ENCODE measurements around the gene HCCS. TPM values are rescaled to one million over a fixed set of nuclear protein-coding genes. Genes with fewer than 3 reads are reported as not detected.

The HCCS gene
- total RNA-seq, 1 donor from 2014 or later, result 17.9 TPM

DNA sequence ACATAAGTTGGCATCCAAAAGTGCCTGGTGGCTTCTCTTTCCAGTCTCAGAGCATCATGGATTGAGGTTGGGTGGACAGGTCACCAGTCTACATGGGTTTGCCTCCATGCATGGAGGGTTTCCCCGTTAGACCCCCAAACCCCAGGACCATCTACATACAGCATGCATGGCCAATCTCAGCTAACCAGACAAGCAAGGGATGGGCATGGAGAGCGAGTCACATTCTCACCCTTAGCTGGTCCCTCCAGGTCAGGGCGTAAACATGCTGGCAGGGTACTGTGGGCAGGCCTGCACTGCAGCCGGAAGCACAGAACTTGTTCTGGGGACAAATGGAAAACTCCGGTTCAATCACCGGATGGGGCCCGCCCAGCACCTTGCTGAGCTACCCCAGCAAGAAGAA, 37.3 kb downstream of the HCCS start:
- Mint-ChIP-seq H3K4me1 (peaks cover 19% of the 10 kb centered on the region), H3K4me3 (no peak overlapping the region)
- TF ChIP-seq, protein P1, sequence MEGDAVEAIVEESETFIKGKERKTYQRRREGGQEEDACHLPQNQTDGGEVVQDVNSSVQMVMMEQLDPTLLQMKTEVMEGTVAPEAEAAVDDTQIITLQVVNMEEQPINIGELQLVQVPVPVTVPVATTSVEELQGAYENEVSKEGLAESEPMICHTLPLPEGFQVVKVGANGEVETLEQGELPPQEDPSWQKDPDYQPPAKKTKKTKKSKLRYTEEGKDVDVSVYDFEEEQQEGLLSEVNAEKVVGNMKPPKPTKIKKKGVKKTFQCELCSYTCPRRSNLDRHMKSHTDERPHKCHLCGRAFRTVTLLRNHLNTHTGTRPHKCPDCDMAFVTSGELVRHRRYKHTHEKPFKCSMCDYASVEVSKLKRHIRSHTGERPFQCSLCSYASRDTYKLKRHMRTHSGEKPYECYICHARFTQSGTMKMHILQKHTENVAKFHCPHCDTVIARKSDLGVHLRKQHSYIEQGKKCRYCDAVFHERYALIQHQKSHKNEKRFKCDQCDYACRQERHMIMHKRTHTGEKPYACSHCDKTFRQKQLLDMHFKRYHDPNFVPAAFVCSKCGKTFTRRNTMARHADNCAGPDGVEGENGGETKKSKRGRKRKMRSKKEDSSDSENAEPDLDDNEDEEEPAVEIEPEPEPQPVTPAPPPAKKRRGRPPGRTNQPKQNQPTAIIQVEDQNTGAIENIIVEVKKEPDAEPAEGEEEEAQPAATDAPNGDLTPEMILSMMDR (IDR thresholded peaks at IDR 0.05; ENCODE audit: unreplicated experiment), result no peak

DNA sequence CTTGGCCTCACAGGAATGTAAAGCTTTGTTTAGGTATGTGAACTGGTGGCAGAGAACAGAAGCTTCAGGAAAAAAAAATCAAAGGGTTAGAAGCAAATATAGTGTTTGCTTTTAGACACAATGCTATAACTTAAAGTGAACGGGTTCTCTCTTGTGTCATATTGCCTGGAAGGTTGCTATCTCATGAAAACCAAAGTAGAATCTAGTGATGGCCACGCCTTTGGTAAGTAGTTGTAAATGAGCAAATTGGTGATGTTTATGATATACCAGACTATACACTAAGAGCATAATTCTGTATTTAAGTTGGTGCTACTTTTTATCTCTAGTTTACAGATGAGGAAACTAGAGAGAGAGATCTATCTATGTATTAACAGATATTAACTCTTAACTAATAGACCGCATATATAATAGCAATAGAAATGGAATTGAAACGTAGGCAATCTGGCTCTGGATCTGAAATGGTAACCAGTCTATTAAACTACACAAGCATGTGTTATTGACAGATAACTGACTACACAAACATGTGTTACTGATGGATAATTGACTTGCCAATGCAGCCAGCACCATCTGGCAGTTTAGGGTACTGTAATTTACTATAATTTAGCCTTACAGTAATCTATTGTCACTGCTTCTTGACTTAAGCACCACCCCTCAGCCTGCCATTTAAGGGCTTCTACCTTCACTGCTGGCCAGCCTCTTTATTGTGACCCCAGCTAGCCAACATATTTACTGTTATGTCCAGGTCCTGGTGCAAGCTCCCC, 40.8 kb downstream of the HCCS start:
- H3K4me1 Mint-ChIP-seq, result peaks cover 17% of the 10 kb centered on the region
- H3K27ac Mint-ChIP-seq, result peak overlapping the region; percentile 27
- peaks cover 2% of the 10 kb centered on the region for H3K36me3 Mint-ChIP-seq
- peaks cover 9% of the 10 kb centered on the region for H3K9me3 Mint-ChIP-seq
- no peak overlapping the region for H3K4me3 Mint-ChIP-seq
- TF ChIP-seq, protein P1 (IDR thresholded peaks at IDR 0.05; ENCODE audit: unreplicated experiment), result no peak
- DNase-seq (ENCODE audit: low spot score in 2 of 2, unreplicated experiment in 2 of 2), result no peak
- no peaks in the 10 kb centered on the region for H3K27me3 Mint-ChIP-seq (ENCODE audit: low read depth)

More for the DNA sequence above, 37.3 kb downstream of the HCCS start:
- no peaks in the 10 kb centered on the region for H3K27me3 Mint-ChIP-seq (ENCODE audit: low read depth)
- H3K9me3 Mint-ChIP-seq, result peaks cover 7% of the 10 kb centered on the region
- no peak overlapping the region for H3K27ac Mint-ChIP-seq
- H3K36me3 Mint-ChIP-seq, result no peaks in the 10 kb centered on the region
- DNase-seq (ENCODE audit: low spot score in 2 of 2, unreplicated experiment in 2 of 2), result no peak

DNA sequence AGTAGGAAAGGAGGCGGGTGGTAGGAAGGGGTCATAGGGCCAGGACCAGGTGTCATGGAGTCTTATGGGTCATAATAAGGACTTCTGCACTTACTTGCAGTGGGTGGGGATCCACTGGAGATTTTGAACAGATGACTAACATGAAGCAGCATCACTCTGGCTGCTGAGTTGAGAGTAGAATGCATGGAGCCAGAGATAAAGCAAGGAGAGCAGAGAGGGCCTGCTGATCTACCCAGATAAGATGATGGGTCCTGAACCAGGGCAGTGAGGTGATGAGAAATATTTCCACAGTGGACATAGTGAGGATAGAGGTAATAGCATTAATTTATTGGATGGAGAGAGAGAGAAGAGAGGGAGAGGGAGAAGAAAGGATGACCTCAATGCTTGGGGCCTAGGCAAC, 48.0 kb downstream of the HCCS start:
- TF ChIP-seq, protein P1 (IDR thresholded peaks at IDR 0.05; ENCODE audit: unreplicated experiment), result no peak
- Mint-ChIP-seq H3K9me3 (peaks cover 11% of the 10 kb centered on the region), H3K27ac (no peak overlapping the region), H3K36me3 (peaks cover 1% of the 10 kb centered on the region), H3K27me3 (ENCODE audit: low read depth) (no peaks in the 10 kb centered on the region), H3K4me1 (no peaks in the 10 kb centered on the region), H3K4me3 (no peak overlapping the region)
- DNase-seq (ENCODE audit: low spot score in 2 of 2, unreplicated experiment in 2 of 2), result no peak

DNA sequence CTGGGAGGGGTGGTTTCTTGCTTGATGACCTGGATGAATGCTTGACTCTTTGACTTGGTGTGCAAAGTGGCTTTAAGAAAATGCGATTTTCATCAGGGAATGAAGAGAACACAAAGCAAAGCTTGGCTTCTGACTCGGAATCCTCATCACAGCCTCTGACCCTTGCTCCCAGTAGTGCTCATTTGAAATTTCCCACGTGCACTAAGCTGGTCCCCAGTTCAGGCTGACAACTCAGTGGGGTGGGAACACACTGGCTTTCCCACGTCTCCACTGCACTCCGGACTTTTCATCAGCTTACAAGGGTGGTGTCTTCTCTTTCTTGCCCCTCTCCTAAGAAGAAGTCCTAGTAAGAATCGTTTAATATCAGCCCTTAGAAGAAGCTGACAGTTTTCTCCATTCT, 53.3 kb downstream of the HCCS start:
- Mint-ChIP-seq H3K9me3 (peaks cover 17% of the 10 kb centered on the region), H3K4me1 (no peaks in the 10 kb centered on the region), H3K27ac (no peak overlapping the region), H3K27me3 (ENCODE audit: low read depth) (no peaks in the 10 kb centered on the region), H3K36me3 (no peaks in the 10 kb centered on the region), H3K4me3 (no peak overlapping the region)
- TF ChIP-seq, protein P1 (IDR thresholded peaks at IDR 0.05; ENCODE audit: unreplicated experiment), result no peak
- DNase-seq (ENCODE audit: low spot score in 2 of 2, unreplicated experiment in 2 of 2), result no peak

DNA sequence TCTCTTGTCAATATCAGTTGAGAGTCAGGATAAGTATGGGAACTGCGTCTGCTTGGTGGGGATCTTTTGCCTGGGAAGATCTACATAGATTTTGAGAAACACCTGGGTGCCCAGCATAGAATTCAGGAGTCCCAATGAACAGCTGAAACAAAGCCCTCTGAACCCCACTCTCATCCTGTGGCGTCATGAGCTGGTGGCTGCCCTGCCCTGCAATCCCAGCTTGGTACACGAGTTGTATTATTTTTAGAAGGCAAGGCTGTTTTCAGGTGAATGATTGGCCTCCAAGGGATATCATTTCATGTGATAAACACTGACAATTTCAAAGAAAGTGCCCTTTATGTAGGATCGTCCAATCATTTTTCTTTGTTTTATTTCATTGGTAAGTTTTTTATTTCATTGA, 60.8 kb downstream of the HCCS start:
- TF ChIP-seq, protein P1 (IDR thresholded peaks at IDR 0.05; ENCODE audit: unreplicated experiment), result no peak
- Mint-ChIP-seq H3K4me3 (no peak overlapping the region), H3K27ac (no peak overlapping the region), H3K9me3 (peaks cover 58% of the 10 kb centered on the region), H3K4me1 (peaks cover 5% of the 10 kb centered on the region), H3K36me3 (peaks cover 5% of the 10 kb centered on the region), H3K27me3 (ENCODE audit: low read depth) (no peaks in the 10 kb centered on the region)
- no peak for DNase-seq (ENCODE audit: low spot score in 2 of 2, unreplicated experiment in 2 of 2)
